ENCODE data around the gene SERPINI1. TPM values are rescaled to one million over a fixed set of nuclear protein-coding genes. Genes with fewer than 3 reads are reported as not detected.

Gene SERPINI1
- total and polyA plus RNA-seq, 4 experiments from 2014 or later, result 4.3 to 16.9 (median 9.8) TPM

DNA sequence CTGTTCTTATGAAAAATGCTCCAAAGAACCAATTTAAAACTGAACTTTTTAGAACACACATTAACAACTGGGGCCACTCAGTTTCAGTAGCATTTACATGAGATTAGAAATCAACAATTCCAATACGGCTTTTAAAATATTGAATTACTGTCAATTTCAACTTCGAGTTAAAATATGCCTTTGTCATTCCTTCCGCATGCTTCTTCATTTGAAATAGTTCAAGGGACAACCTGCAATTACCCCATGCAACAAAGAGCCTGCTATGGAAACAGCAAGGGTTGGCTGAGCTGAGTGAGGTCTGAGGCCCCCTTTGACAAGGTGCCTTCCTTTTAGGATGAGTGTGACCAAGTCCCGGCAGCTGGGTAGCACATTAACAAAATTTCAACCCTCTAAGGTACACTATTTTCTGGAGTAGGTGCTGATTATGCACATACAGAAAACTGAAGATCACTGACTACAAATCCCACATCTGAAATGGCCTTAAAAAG, 12.5 kb upstream of the SERPINI1 start:
- intact Hi-C loops (cut with micrococcal nuclease), result no loop called here
- Histone ChIP-seq H3K36me3 (ENCODE audit: insufficient read depth, low read length) (peaks cover 31% of the 10 kb centered on the region), H3K27me3 (ENCODE audit: insufficient read depth, low read length) (no peaks in the 10 kb centered on the region), H3K9me3 (ENCODE audit: control insufficient read depth in 1 of 2, low read length in 2 of 2) (no peaks in the 10 kb centered on the region), H3K4me1 (ENCODE audit: insufficient read depth, low read length) (peaks cover 43% of the 10 kb centered on the region), H3K4me3 (ENCODE audit: low read length in 2 of 2) (no peak overlapping the region), H3K27ac (ENCODE audit: low read depth, low read length) (no peak overlapping the region)
- ChIA-PET CTCF (ENCODE audit: partially characterized antibody) (no interaction called here), POLR2A (ENCODE audit: partially characterized antibody) (interaction anchor here (0.8 kb wide), 1 partner anchor 13 kb away, joined by 3 read pairs; the partner anchor contains the start of gene SERPINI1)
- peaks cover 48 to 83% (median 60%) of the 10 kb centered on the region in 4 donors for H3K4me1 Mint-ChIP-seq
- H3K27me3 Mint-ChIP-seq, result no peaks in the 10 kb centered on the region
- H3K9me3 Mint-ChIP-seq, result no peaks in the 10 kb centered on the region
- H3K4me3 Mint-ChIP-seq, result no peak overlapping the region
- H3K36me3 Mint-ChIP-seq, result peaks cover 27 to 51% of the 10 kb centered on the region in 2 donors
- no peak for DNase-seq
- peak overlapping the region in 1 of 7 donors; percentile 78 for H3K27ac Mint-ChIP-seq

DNA sequence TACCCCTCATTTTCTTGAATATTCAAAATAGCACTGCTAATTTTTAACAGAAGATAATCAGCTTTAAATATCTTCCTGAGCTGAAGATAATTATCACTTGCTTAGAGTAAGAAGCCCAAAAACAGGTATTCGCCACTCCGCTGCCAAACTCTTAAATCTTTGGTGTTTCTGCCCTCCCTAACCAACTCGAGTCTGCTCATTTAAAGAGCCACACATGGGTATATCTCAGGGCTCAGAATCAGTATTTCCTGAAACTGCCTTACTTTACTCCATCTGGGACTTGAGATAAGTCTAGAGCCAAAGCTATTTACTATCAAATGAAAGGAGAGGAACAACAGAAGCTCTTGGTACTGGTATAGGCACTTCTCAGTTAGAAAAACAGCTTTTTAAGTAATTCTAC, 11.6 kb upstream of the SERPINI1 start:
- intact Hi-C loops (cut with micrococcal nuclease), result no loop called here
- DNase-seq, result no peak
- CTCF ChIA-PET (ENCODE audit: partially characterized antibody), result no interaction called here
- H3K27ac Mint-ChIP-seq, result peak overlapping the region in 2 of 7 donors; percentile 57 to 64
- Histone ChIP-seq H3K36me3 (ENCODE audit: insufficient read depth, low read length) (peaks cover 23% of the 10 kb centered on the region), H3K9me3 (ENCODE audit: control insufficient read depth in 1 of 2, low read length in 2 of 2) (no peaks in the 10 kb centered on the region), H3K4me3 (ENCODE audit: low read length in 2 of 2) (no peak overlapping the region), H3K27me3 (ENCODE audit: insufficient read depth, low read length) (no peaks in the 10 kb centered on the region), H3K4me1 (ENCODE audit: insufficient read depth, low read length) (peaks cover 51% of the 10 kb centered on the region), H3K27ac (ENCODE audit: low read depth, low read length) (no peak overlapping the region)
- H3K27me3 Mint-ChIP-seq, result no peaks in the 10 kb centered on the region
- peaks cover 19 to 49% of the 10 kb centered on the region in 2 donors for H3K36me3 Mint-ChIP-seq
- POLR2A ChIA-PET (ENCODE audit: partially characterized antibody), result interaction anchor here (0.7 to 0.8 kb wide), 2 partner anchors 10 to 12 kb away, joined by 3 read pairs; partner anchors contain the start of gene SERPINI1
- H3K4me1 Mint-ChIP-seq, result peaks cover 51 to 91% (median 63%) of the 10 kb centered on the region in 4 donors
- no peaks in the 10 kb centered on the region for H3K9me3 Mint-ChIP-seq
- H3K4me3 Mint-ChIP-seq, result no peak overlapping the region

DNA sequence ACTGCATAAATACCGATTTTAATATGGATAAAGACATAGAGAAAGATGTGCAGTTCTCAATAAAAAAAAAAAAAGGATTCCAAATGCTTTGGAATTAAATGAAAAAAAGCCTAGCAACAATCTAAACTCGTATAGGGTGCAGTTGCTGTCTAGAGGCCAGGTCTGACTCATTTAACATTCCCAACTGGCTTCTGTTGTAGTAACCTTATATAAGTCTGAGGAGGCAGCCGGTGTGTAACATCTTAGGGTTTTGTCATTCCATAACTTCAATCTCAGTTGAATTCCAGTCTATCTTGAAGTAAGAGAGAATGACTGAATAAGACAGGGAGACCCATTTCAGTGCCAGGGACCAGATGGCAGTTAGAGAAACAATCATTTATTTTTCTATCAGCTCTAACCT, 7.3 kb upstream of the SERPINI1 start:
- Mint-ChIP-seq H3K27me3 (no peaks in the 10 kb centered on the region), H3K27ac (peak overlapping the region in 1 of 7 donors; percentile 9), H3K4me3 (no peak overlapping the region), H3K36me3 (peaks cover 5 to 28% of the 10 kb centered on the region in 2 donors), H3K4me1 (peaks cover 51 to 64% (median 57%) of the 10 kb centered on the region in 4 donors), H3K9me3 (no peaks in the 10 kb centered on the region)
- H3K27me3 ChIP-seq (ENCODE audit: insufficient read depth, low read length), result no peaks in the 10 kb centered on the region
- H3K36me3 ChIP-seq (ENCODE audit: insufficient read depth, low read length), result peaks cover 6% of the 10 kb centered on the region
- H3K27ac ChIP-seq (ENCODE audit: low read depth, low read length), result no peak overlapping the region
- DNase-seq, result no peak
- H3K4me3 ChIP-seq (ENCODE audit: low read length in 2 of 2), result no peak overlapping the region
- CTCF ChIA-PET (ENCODE audit: partially characterized antibody), result interaction anchor here (2.9 kb wide), 1 partner anchor 12 kb away, joined by 7 read pairs; no protein-coding TSS in a partner anchor
- POLR2A ChIA-PET (ENCODE audit: partially characterized antibody), result no interaction called here
- H3K4me1 ChIP-seq (ENCODE audit: insufficient read depth, low read length), result peaks cover 93% of the 10 kb centered on the region
- no peaks in the 10 kb centered on the region for H3K9me3 ChIP-seq (ENCODE audit: control insufficient read depth in 1 of 2, low read length in 2 of 2)
- intact Hi-C loops (cut with micrococcal nuclease), result no loop called here

DNA sequence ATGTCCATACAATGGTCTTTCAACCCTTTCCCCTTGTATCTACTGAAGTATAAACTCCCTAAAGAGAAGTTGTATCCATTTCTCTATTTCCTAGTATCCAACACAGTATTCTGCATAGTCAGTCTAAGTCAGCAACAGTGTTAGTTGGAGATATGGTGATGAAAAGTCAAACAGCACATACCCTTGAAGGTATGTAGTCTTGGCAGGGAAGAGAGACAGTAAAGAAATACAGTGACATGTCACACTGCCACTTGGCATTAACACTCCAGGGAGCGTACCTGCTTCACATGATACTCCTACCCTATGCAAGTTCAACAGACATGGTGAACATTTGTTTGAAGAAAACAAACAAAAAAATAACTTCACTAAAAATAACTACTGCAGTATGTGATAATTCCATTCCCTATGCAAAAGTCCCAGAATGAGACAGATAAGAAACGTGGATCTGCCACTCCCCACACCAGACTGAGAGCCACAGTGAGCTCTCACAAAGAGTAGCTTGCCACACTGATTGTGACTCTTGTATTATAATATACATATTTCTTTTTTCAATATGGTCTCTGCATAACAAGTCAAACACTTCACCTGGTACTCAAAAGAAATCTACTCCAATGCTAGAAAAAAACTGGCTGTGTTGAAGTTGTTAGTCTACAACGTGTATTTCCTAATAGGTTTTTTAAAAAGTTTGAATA, 6.7 kb upstream of the SERPINI1 start:
- peaks cover 45 to 58% (median 58%) of the 10 kb centered on the region in 4 donors for H3K4me1 Mint-ChIP-seq
- Histone ChIP-seq H3K4me3 (ENCODE audit: low read length in 2 of 2) (no peak overlapping the region), H3K4me1 (ENCODE audit: insufficient read depth, low read length) (peaks cover 93% of the 10 kb centered on the region), H3K27me3 (ENCODE audit: insufficient read depth, low read length) (no peaks in the 10 kb centered on the region), H3K36me3 (ENCODE audit: insufficient read depth, low read length) (peaks cover 5% of the 10 kb centered on the region), H3K27ac (ENCODE audit: low read depth, low read length) (no peak overlapping the region), H3K9me3 (ENCODE audit: control insufficient read depth in 1 of 2, low read length in 2 of 2) (no peaks in the 10 kb centered on the region)
- no peaks in the 10 kb centered on the region for H3K27me3 Mint-ChIP-seq
- intact Hi-C loops (cut with micrococcal nuclease), result no loop called here
- peaks cover 5 to 24% of the 10 kb centered on the region in 2 donors for H3K36me3 Mint-ChIP-seq
- ChIA-PET CTCF (ENCODE audit: partially characterized antibody) (interaction anchor here (1.4 kb wide), 1 partner anchor 13 kb away, joined by 8 read pairs; no protein-coding TSS in a partner anchor), POLR2A (ENCODE audit: partially characterized antibody) (no interaction called here)
- peak overlapping the region in 5 of 7 donors; percentile 2 to 73 (median 48) for H3K27ac Mint-ChIP-seq
- no peak for DNase-seq
- H3K4me3 Mint-ChIP-seq, result peak overlapping the region in 3 of 8 donors; percentile 38 to 43 (median 41)
- no peaks in the 10 kb centered on the region for H3K9me3 Mint-ChIP-seq

DNA sequence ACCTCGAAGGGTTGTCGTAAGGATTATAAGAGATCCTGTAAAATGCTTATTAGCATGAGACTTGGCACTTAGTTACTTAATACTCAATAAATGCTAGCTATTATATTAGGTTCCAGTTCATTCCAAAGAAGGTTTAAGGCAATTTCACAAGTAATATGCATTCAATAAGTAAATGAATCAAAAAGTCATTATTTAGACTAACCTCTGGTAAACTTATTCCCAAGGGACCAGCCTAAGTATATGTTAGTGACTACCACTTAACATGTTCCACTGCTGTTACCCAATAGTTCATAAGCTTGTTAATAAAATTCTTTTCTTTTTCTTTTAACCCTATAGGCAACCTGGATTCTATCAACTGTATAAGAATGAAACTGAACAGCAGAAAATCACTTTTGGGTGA, 5.9 kb upstream of the SERPINI1 start:
- Mint-ChIP-seq H3K9me3 (no peaks in the 10 kb centered on the region), H3K36me3 (peaks cover 5 to 17% of the 10 kb centered on the region in 2 donors), H3K27me3 (no peaks in the 10 kb centered on the region), H3K4me1 (peaks cover 37 to 52% (median 50%) of the 10 kb centered on the region in 4 donors), H3K4me3 (peak overlapping the region in 1 of 8 donors; percentile 1), H3K27ac (peak overlapping the region in 2 of 7 donors; percentile 2 to 19)
- Histone ChIP-seq H3K27ac (ENCODE audit: low read depth, low read length) (no peak overlapping the region), H3K4me3 (ENCODE audit: low read length in 2 of 2) (no peak overlapping the region), H3K27me3 (ENCODE audit: insufficient read depth, low read length) (no peaks in the 10 kb centered on the region), H3K4me1 (ENCODE audit: insufficient read depth, low read length) (peaks cover 88% of the 10 kb centered on the region), H3K9me3 (ENCODE audit: control insufficient read depth in 1 of 2, low read length in 2 of 2) (no peaks in the 10 kb centered on the region), H3K36me3 (ENCODE audit: insufficient read depth, low read length) (no peaks in the 10 kb centered on the region)
- DNase-seq, result no peak
- POLR2A ChIA-PET (ENCODE audit: partially characterized antibody), result no interaction called here
- CTCF ChIA-PET (ENCODE audit: partially characterized antibody), result interaction anchor here (1.4 kb wide), 1 partner anchor 12 kb away, joined by 8 read pairs; no protein-coding TSS in a partner anchor
- intact Hi-C loops (cut with micrococcal nuclease), result no loop called here

DNA sequence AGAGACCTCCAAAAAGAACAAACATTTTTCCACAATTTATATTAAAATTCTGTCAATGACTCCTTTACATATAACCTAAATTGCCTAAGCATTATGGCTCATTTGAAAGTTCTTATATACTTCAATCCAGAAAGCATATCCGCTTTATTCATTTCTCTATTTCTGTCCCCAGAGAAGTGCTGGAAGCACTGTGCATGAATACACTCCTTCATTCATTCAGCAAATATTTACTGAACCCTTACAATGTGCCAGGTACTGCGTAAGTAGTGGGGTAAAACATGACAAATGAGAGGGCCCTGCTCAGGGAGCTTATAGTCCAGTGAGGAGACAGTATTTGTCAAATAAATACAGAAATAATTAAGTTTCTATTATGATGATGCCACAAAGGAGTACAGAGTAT, 4.1 kb upstream of the SERPINI1 start:
- peak overlapping the region in 3 of 8 donors; percentile 6 to 56 (median 40) for H3K4me3 Mint-ChIP-seq
- intact Hi-C loops (cut with micrococcal nuclease), result no loop called here
- no peaks in the 10 kb centered on the region for H3K27me3 Mint-ChIP-seq
- peaks cover 33 to 48% (median 40%) of the 10 kb centered on the region in 4 donors for H3K4me1 Mint-ChIP-seq
- no peaks in the 10 kb centered on the region for H3K9me3 Mint-ChIP-seq
- H3K27ac Mint-ChIP-seq, result peak overlapping the region in 1 of 7 donors; percentile 62
- Histone ChIP-seq H3K36me3 (ENCODE audit: insufficient read depth, low read length) (no peaks in the 10 kb centered on the region), H3K4me1 (ENCODE audit: insufficient read depth, low read length) (peaks cover 83% of the 10 kb centered on the region), H3K4me3 (ENCODE audit: low read length in 2 of 2) (peak overlapping the region in 1 of 2 donors; percentile 8), H3K27ac (ENCODE audit: low read depth, low read length) (no peak overlapping the region), H3K9me3 (ENCODE audit: control insufficient read depth in 1 of 2, low read length in 2 of 2) (no peaks in the 10 kb centered on the region), H3K27me3 (ENCODE audit: insufficient read depth, low read length) (no peaks in the 10 kb centered on the region)
- ChIA-PET POLR2A (ENCODE audit: partially characterized antibody) (no interaction called here), CTCF (ENCODE audit: partially characterized antibody) (no interaction called here)
- DNase-seq, result no peak
- peaks cover 0 to 13% of the 10 kb centered on the region in 2 donors for H3K36me3 Mint-ChIP-seq

DNA sequence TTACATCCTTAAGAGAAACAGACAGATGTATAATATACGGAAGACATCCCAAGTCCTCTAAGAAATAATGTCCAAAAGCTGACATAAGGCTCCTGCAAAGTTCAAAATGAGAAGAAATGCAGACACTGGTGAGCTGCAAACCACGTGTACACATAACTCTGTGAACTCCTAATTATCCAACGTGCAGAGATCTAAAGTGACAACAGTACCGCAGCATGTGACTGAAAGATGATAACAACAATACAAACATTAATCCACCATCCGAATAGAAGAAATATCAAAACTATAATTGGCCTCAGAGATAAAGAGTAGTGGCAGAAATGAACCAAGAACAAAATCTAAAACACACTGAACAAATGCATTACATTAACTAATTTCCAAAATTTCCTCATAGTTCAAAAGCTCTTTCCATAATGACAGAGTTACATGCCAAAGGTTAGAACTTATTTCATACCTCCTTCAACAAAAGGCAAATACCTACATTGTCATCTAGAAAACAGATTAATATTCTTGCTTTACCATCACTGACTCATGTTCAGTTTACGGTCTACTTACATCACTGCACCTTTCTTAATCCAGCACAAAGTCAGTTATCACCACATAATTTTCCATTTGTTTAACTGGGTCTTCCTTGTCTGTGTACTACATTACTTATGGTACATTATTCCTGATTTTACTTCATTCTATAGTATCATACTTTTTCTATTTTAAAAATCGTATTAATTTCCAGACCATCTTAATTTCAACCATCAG, 3.0 kb upstream of the SERPINI1 start:
- peaks cover 23 to 44% (median 35%) of the 10 kb centered on the region in 4 donors for H3K4me1 Mint-ChIP-seq
- CTCF ChIA-PET (ENCODE audit: partially characterized antibody), result interaction anchor here (0.7 to 1.1 kb wide), 2 partner anchors 9 to 48 kb away, joined by 3 to 4 read pairs; no protein-coding TSS in a partner anchor
- H3K27me3 ChIP-seq (ENCODE audit: insufficient read depth, low read length), result no peaks in the 10 kb centered on the region
- H3K9me3 Mint-ChIP-seq, result no peaks in the 10 kb centered on the region
- no peak for DNase-seq
- no peak overlapping the region for H3K4me3 ChIP-seq (ENCODE audit: low read length in 2 of 2)
- H3K36me3 Mint-ChIP-seq, result peaks cover 0 to 12% of the 10 kb centered on the region in 2 donors
- H3K27ac ChIP-seq (ENCODE audit: low read depth, low read length), result no peak overlapping the region
- POLR2A ChIA-PET (ENCODE audit: partially characterized antibody), result no interaction called here
- peak overlapping the region in 5 of 7 donors; percentile 3 to 77 (median 30) for H3K27ac Mint-ChIP-seq
- intact Hi-C loops (cut with micrococcal nuclease), result no loop called here
- H3K4me1 ChIP-seq (ENCODE audit: insufficient read depth, low read length), result peaks cover 78% of the 10 kb centered on the region
- H3K36me3 ChIP-seq (ENCODE audit: insufficient read depth, low read length), result no peaks in the 10 kb centered on the region
- no peaks in the 10 kb centered on the region for H3K9me3 ChIP-seq (ENCODE audit: control insufficient read depth in 1 of 2, low read length in 2 of 2)
- peak overlapping the region in 4 of 8 donors; percentile 11 to 47 (median 35) for H3K4me3 Mint-ChIP-seq
- no peaks in the 10 kb centered on the region for H3K27me3 Mint-ChIP-seq

All from CD4-positive, alpha-beta memory T cell (primary cell).